NOMO-1 treated with DMSO at 0.1 percent for 48 hours (cell line): ENCODE results near the gene BCL6B.
A peak's percentile ranks its signal among the peaks of the same experiment; 100 is the strongest.
"Not testable (repeated sequence)": the region's sequence is repeated elsewhere in the genome, so short reads cannot be mapped to it uniquely, and the experiment has no call there.

Experiments used
- DNase-seq: peaks from one replicate; lab custom pipeline; 2025; ENCODE audit not compliant: unreplicated experiment; lab: John Stamatoyannopoulos, UW

Gene BCL6B

DNA sequence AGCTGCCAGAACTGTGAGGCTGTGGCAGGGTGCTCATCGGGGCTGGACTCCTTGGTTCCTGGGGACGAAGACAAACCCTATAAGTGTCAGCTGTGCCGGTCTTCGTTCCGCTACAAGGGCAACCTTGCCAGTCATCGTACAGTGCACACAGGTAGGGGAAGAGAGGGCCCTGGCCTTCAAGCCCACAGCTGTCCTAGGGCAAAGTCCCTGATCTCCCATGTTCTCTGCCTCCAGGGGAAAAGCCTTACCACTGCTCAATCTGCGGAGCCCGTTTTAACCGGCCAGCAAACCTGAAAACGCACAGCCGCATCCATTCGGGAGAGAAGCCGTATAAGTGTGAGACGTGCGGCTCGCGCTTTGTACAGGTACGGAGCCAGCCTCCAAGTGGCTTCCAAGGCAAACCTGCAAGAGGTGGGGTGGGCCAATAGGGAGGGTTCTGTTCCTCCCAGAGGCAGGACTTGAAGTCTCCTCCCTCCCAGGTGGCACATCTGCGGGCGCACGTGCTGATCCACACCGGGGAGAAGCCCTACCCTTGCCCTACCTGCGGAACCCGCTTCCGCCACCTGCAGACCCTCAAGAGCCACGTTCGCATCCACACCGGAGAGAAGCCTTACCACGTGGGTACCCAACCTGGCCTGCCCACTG is 3.7 kb downstream of the BCL6B start:
- no peak for DNase-seq

DNA sequence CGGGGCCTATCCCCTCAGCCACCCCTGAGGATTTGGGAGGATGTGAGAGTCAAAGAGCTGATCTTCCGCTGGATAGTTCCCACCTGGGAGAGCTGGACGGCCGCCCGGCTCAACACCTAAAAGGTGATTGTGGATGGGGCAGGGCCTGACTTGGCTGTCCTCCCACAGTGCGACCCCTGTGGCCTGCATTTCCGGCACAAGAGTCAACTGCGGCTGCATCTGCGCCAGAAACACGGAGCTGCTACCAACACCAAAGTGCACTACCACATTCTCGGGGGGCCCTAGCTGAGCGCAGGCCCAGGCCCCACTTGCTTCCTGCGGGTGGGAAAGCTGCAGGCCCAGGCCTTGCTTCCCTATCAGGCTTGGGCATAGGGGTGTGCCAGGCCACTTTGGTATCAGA is 4.5 kb downstream of the BCL6B start:
- no peak for DNase-seq

DNA sequence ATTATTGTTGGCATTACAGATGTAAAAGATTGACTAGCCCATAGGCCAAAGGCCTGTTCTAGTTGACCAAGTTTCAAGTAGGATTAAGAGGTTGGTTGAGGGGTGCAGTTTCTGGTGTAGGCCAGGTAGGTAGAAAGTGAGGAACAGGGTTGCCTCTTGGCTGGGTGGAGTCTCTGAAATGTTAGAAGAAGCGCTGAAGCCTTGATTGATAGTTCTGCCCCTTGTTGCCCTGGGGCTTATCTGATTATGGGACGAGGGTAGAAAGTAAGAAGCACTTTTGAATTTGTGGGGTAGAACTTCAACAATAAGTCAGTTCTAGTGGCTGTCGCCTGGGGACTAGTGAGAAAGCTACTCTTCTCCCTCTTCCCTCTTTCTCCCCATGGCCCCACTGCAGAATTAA is 6.2 kb downstream of the BCL6B start:
- no peak for DNase-seq

DNA sequence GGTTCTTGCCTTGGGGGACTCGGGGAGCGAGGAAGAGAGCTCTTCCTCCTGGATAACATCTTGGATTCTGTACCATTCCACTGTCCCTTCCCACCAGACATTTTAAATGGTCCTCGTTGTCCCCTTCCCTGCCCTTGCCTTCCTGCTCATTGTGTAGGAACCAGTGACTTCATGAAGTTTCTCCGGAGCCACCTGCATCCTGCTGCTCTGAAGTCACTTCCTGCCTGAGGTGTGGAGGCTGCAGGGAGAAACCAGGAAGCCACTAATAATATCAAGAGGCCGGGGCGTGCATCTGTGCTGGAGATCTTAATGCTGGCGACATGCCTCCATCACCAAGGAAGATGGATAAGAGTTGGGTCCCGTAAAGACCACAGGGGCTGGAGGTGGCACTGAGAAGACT is 6.8 kb downstream of the BCL6B start:
- no peak for DNase-seq

DNA sequence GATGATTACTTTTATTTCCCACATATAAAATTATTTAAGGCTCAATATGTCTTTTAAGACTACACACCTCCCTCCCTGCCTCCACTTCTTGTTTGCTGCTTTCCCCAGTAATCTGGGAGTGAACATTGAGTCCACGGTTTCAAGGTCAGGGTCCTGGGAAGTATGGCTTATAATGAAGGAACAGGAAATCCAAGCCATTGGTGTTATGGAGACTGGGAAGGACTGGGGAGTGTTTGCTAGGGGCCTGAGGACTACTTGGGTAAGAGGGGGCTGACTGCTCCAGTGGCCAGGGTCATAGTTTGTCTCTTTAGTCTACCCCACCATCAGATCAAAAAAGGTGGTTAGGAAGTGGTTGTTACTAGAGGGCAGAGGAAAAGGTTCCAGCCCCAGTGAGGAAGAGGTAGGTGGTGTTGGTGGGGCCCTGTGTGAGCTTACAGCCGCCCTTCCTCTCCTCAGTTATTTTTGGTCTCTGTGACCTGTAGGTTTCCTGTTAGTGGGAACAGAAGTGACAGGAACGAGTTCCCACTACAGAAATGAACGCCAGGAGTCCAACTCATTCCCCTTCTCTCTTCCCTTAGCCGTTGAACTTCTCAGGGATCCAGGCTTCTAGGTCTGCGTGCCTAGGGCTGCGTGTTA is 12.2 kb downstream of the BCL6B start:
- DNase-seq, result peak; percentile 47

DNA sequence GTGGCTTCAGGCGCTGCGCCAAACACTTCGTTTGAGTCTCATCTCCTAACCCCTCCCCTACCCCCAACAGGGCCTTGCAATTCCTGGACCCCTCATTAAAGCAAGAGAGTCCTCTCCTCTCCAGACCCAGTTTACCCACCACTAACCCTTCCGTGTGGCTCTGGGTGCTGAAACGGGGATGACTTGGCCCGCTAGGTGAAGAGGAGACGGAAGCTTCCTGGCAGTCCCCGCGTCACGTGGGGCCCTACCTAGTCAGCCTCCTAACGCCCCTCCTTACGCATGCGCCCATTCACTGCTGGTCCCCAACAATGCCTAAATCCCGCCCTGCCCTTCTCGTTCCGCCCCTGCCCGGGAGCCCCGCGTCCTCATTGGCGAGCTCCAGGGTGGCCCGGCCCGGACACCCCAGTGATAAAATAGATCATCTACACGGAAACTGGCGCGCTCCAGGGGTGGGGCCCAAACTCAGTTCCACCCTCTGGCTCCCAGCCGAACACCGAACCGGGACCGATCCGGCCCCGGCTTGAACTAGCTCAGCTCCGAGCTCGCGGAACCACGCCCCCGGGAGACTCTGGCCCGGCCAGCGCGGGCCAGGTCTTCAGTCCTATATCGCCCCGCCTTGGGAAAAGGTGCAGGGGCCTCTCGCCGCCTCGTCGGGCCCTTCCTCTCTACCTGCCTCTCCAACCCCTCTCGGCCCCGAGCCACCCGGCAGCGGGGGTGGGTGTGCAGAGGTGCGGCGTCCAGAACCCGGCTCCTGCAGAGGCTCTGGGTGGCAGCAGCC is 12.9 kb downstream of the BCL6B start, which contains the start of gene SLC16A13:
Gene SLC16A13, plus strand, starts transcription at position 425 of the 778 bp plus-strand sequence. CDS start 368 bp downstream, outside the sequence.
- DNase-seq, result peak; percentile 98

DNA sequence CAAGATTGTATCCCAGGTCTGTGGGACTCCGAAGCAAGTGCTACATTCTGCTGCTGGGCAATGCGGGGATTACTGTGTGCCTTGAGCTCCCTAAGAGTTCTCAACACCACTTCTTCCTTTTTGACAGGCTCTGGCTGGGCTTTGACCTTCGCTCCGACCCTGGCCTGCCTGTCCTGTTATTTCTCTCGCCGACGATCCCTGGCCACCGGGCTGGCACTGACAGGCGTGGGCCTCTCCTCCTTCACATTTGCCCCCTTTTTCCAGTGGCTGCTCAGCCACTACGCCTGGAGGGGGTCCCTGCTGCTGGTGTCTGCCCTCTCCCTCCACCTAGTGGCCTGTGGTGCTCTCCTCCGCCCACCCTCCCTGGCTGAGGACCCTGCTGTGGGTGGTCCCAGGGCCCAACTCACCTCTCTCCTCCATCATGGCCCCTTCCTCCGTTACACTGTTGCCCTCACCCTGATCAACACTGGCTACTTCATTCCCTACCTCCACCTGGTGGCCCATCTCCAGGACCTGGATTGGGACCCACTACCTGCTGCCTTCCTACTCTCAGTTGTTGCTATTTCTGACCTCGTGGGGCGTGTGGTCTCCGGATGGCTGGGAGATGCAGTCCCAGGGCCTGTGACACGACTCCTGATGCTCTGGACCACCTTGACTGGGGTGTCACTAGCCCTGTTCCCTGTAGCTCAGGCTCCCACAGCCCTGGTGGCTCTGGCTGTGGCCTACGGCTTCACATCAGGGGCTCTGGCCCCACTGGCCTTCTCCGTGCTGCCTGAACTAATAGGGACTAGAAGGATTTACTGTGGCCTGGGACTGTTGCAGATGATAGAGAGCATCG is 15.4 kb downstream of the BCL6B start:
- no peak for DNase-seq

DNA sequence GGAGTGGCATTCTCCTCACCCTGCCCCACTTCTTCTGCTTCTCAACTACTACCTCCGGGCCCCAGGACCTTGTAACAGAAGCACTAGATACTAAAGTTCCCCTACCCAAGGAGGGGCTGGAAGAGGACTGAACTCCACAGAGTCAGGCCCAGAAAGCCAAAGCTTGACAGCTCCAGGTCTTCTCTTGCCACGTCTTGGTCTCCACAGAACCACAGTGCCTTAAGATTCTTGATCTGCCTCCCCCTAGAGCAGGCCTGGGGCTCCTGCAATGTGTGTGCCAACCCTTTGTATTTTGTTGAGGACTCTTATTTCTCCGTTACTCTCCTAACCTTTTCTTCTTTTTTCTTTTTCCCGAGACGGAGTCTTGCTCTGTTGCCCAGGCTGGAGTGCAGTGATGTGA is 17.0 kb downstream of the BCL6B start:
- DNase-seq, result no peak

DNA sequence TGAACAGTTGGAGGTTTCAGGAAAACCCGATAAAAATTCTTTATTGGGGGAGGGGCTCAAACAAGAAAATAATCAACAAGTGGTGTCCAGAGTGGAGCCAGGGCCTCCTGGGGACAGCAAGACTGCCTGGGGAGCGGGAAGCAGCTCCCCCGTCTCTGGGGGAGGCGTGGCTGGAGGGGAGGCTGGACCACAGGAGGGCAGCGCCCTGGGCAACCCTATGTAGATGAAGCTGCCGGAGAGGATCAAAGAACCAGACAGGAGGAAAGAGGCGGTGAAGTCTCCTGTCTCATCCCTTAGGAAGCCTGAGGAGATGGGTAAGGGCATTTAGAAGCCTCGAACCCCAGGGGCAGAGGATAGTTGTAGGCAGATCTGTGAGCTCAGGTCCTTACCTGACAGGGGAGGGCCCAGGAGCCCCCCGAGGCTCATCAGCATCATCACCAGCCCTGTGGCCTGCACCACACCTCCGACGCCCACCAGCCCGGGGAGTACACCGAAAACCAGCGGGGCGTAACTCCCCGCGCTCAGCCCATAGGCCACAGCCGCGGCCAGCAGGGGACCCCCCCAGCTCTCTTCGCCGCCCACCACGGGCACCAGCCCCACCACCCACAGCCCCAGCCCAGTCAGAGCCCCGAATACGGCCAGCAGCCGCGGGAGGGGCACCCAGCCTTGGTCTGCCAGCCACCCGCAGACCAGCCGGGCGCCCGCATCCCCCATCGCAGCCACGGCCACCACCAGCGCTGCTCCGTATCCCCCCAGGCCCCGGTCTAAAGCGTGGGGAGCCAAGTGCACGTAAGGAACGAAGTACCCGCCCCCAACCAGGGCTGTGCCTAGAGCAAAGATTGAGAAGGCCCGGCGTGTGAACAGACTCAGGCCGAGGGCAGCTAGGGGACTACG is 19.0 kb downstream of the BCL6B start:
- DNase-seq, result no peak

DNA sequence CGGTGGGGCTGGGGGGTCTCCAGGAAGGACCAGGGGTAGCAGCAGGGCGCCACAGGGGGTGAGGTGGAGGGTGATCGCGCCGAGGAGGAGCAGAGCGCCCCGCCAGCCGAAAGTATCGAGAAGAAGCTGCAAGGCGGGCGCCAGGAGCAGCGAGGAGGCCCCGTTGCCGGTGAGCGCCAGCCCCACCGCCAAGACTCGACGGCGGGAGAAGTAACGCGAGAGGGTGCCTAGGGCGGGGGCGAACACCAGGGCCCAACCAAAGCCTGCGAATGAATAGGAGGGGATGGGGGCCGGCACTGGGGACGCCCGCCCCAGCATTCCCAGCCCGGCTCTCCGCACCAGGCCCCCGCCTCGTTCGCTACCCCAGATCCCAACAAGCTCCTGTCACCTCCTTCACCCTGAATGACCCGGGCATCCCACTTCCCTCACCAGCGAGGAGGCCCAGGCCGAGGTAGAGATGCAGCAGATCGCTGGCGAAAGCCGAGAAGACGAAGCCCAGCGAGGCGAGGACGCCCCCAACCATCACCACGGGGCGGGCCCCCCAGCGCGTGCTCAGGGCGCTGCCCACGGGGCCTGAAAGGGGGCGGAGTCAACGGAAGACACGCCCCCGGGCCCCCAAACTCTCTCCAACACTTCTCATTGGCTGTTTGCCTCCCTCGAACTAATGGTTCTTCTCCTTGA is 19.8 kb downstream of the BCL6B start:
- no peak for DNase-seq

DNA sequence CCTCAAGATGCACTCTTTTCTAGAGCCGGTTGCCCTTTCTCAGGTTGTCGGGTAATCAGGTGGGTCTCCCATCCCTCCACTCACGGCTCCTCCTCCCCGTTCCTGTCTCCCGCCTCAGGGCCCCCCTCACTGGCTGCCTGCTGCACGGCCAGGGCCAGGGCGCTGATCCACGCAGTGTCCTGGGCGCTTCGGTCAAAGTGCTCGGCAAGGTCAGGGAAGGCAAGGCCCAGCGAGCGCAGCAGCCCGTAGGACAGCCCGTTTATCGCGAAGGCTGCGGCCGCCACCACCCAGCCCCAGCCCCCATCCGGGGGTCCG is 20.3 kb downstream of the BCL6B start:
- no peak for DNase-seq

DNA sequence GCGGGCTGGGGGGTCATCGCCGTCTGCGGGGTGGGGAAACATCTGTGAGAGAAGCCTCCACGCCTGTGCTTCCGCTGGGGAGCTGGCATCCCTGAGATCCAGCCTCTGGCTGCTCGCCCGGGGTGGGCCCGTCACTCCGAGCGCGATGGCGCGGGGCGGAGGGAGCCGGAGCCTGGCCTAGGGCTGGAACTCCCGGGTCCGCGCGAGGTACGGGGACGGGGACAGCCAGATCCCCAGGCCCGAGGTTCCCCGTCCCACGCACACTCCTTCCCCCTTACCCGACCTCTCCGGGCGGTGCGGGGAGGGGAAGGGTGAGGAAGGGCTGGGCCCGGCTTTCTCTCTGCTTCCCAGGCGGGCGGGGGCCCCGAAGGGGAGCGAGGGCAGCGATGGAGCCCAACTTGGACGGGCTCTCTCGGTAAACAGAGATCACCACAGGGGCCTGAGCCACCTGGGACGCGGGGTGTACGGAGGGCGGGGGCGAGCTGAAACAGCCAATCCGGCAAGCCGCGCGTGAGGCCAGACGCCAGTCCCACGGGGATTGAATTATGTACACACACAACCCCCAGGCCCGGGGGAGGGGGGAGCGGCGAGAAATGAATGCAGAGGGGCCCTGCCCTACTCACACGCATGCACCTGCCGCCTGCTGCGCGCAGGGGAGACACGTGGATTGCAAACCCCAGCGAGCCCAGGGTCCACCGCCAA is 20.8 kb downstream of the BCL6B start, which contains the start of gene SLC16A11:
Gene SLC16A11, minus strand, starts transcription at position 596 of the 702 bp plus-strand sequence. Its CDS starts 579 bp downstream, at position 17.
- no peak for DNase-seq

DNA sequence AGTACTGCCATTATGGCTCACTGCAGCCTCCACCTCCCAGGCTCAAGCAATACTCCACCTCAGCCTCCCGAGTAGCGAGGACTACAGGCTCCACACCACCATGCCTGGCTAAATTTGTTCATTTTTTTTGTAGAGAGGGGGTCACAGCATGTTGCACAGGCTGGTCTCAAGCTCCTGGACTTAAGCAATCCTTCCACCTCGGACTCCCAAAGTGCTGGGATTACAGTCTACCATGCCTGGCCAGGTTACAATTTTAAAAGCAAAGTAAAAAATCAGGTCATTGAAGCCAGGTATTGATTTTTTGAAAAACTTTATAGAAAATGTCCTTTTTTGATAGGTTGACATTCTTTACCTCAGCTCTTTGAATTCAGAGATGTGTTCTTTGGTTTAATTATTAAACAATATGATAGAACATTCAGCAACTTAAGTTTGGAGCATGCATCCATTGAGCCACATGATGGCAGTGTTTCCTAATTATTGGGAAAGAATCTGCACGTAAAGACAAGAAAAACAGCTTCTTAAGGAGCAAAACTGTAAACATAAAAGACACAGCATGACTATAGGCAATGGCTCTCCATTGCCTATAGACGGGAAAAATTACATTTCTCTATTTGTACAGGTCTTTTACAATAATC is 22.8 kb downstream of the BCL6B start:
- peak; percentile 68 for DNase-seq

DNA sequence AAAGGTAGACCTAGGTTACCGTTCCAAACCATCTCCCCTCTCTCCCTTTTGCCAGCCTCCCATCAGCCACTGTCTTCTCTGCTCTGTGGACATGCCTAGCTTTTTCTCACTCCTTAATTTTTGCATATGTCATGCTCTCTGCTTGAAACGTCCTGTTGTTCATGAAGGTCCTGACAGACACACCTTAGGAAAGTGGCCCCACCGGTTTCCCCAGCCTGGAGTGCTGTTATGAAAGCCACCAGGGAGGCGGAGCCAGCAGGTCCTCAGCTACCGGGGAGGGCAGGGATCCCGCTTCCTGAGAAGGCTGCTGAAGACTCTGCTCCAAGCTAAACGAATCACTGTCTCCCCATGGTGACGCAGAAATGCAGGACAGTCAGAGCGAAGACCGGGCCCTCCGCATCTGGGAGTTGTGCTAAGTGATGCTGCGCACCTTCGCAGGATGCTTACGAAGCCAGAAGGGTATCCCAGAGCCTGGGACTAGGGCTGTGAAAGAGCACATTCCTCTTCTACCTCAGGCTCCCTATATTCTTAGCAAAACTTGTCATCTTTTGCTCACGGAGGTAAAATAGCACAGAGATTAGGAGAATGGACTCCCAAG is 23.4 kb downstream of the BCL6B start:
- no peak for DNase-seq

DNA sequence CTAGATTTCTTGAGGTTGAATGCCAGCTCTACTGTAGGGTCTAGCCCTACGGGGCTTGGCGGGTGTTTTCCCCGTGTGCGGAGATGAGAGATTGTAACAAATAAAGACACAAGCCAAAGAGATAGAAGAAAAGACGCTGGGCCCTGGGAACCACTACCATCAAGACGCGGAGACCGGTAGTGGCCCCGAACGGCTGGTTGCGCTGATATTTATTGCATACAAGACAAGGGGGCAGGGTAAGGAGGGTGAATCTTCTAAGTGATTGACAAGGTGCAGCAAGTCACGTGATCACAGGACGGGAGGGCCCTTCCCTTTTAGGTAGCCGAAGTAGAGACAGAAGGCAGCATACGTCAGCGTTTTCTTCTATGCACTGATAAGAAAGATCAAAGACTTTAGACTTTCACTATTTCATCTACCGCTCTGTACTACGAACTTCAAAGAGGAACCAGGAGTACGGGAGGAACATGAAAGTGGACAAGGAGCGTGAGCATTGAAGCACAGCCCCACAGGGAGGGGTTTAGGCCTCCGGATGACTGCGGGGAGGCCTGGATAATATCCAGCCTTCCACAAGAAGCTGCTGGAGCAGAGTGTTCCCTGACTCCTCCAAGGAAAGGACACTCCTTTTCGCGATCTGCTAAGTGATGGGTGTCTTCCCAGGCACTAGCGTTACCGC is 24.0 kb downstream of the BCL6B start:
- DNase-seq, result peak; percentile 73

DNA sequence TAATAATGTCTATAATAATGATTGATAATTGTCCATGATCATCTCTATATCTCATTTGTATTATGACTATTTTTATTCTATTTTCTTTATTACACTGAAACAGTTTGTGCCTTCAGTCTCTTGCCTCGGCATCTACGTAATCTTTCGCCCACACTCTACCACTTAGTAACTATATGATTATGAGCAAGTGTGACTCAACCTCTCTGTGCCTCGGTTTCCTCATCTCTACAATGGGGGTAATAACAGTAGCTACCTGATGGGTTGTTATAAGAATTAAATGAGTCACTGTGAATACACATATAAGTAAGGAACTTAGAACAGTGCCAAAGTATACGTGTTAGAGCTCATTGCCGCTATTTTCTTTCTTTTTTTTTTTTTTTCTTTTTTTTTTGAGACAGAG is 24.7 kb downstream of the BCL6B start:
- no peak for DNase-seq

DNA sequence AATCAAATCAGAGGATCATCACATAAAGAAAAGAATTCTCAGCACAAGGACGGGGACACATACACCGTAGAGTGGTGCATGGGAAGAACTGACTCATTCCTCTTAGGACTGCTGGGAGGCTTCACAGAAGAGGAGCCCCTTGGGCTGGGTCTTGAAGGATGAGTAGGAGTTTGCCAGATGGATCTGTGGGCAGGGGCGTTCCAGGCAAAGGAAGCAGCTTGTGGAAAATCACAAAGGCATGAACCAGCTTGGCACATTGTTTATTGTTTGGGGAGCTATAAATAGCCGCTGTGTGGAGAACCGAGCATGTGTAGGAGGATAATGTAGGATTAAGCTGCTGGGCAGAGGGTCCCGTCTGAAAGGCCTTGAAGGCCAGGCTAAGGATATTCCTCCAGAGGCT is 26.1 kb downstream of the BCL6B start:
- no peak for DNase-seq

DNA sequence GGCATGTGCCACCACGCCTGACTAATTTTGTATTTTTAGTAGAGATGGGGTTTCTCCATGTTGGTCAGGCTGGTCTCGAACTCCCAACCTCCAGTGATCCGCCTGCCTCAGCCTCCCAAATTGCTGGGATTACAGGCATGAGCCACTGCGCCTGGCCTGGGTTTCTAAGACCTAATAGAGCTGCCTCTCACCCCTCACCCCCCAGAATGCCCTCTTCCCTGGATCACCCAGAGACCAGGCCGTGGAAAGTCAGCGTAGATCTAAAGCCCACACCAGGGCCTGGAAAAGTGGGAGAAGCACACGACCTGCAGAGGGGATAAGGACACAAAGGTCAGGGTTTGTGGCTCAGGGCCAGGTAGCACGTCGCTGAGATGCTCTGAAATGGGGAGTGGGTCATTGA is 27.7 kb downstream of the BCL6B start:
- DNase-seq, result not testable (repeated sequence)
